ENCODE measurements around the gene SGK1.

DNA sequence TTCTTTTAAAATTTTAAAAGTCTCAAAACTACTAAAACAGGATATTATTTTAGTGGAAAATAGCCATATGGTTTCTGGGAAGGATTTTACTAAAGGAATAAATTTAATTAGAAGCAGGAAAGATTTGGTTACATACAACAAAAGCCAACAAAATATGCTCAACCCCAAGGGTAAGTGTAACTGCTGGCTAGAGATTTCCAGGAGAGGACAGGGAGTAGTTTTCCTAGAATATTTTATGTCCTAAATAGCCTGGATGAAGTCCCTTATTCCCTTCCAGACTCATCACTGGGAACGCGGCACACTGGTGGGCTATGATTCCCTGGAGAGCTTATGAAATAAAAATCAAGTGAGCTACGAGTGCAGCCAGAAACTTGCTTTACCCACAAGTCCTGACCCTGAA lies 66.6 kb downstream of the SGK1 start:
- TF ChIP-seq CTCF (IDR thresholded peaks at IDR 0.05): no peak
- no peak for TF ChIP-seq POLR2AphosphoS5 (IDR thresholded peaks at IDR 0.05)
- no peak for TF ChIP-seq POLR2A (IDR thresholded peaks at IDR 0.05)
